Gastroesophageal sphincter (tissue), 3 donors: ENCODE data around the gene MFAP1.
"Not testable (repeated sequence)": the region's sequence is repeated elsewhere in the genome, so short reads cannot be mapped to it uniquely, and the experiment has no call there.

Source experiments
- CTCF ChIP-seq, 4 experiments: fragments of 200-600 bp in 2 of 4; fragments of 450-650 bp in 2 of 4; sonication (generic) in 1 of 4; IDR thresholded peaks; one replicate each; pipeline ENCODE4 v1.5.1; 2017 to 2019; ENCODE audit warnings: antibody characterized with exemption in 4 of 4, mild to moderate bottlenecking in 2 of 4, moderate library complexity in 2 of 4
- EP300 ChIP-seq: sonication (generic); formaldehyde crosslinking; IDR thresholded peaks from one replicate; pipeline ENCODE4 v1.6.1; 2017; ENCODE audit warnings: antibody characterized with exemption, mild to moderate bottlenecking
- POLR2A ChIP-seq, 2 donors: fragments of 450-650 bp; IDR thresholded peaks; one replicate each; pipeline ENCODE4 v1.6.1; 2017; ENCODE audit warnings: antibody characterized with exemption in 2 of 2, mild to moderate bottlenecking in 2 of 2, moderate library complexity in 1 of 2
- POLR2AphosphoS5 ChIP-seq: sonication (generic); formaldehyde crosslinking; IDR thresholded peaks from one replicate; pipeline ENCODE4 v1.6.1; 2017; ENCODE audit warnings: antibody characterized with exemption

- not testable (repeated sequence) for TF ChIP-seq CTCF (IDR thresholded peaks at IDR 0.05); EP300; POLR2A (IDR thresholded peaks at IDR 0.05); POLR2AphosphoS5
Measured at GRCh38 chr15:43830691-43831275, 6.3 kb upstream of the MFAP1 start.
